ENCODE measurements around the gene SIRPA.
"Not testable (repeated sequence)": the region's sequence is repeated elsewhere in the genome, so short reads cannot be mapped to it uniquely, and the experiment has no call there.

Gene SIRPA

GRCh38 chr20:1907586-1907985 is 12.4 kb downstream of the SIRPA start:
- no peak for DNase-seq (ENCODE audit: low spot score)

- DNase-seq (ENCODE audit: low spot score): no peak
Observed at GRCh38 chr20:1908191-1908590, 13.0 kb downstream of the SIRPA start.

- no peak for DNase-seq (ENCODE audit: low spot score)
Observed at GRCh38 chr20:1909097-1909496, 13.9 kb downstream of the SIRPA start.

GRCh38 chr20:1911536-1911935 is 16.3 kb downstream of the SIRPA start:
- no peak for DNase-seq (ENCODE audit: low spot score)

GRCh38 chr20:1912053-1912452 is 16.8 kb downstream of the SIRPA start:
- no peak for DNase-seq (ENCODE audit: low spot score)

GRCh38 chr20:1912646-1913045 is 17.4 kb downstream of the SIRPA start:
- DNase-seq (ENCODE audit: low spot score): no peak

GRCh38 chr20:1915233-1915632 is 20.0 kb downstream of the SIRPA start:
- DNase-seq (ENCODE audit: low spot score): not testable (repeated sequence)

GRCh38 chr20:1915725-1916124 is 20.5 kb downstream of the SIRPA start:
- no peak for DNase-seq (ENCODE audit: low spot score)

- DNase-seq (ENCODE audit: low spot score): no peak
Observed at GRCh38 chr20:1917786-1918185, 22.6 kb downstream of the SIRPA start.

- DNase-seq (ENCODE audit: low spot score): no peak
Observed at GRCh38 chr20:1918491-1919165, 23.4 kb downstream of the SIRPA start.

GRCh38 chr20:1920252-1920651 is 25.0 kb downstream of the SIRPA start:
- no peak for DNase-seq (ENCODE audit: low spot score)

- DNase-seq (ENCODE audit: low spot score): no peak
Observed at GRCh38 chr20:1920826-1921225, 25.6 kb downstream of the SIRPA start.

GRCh38 chr20:1921985-1922384 is 26.8 kb downstream of the SIRPA start:
- not testable (repeated sequence) for DNase-seq (ENCODE audit: low spot score)

GRCh38 chr20:1922786-1923185 is 27.6 kb downstream of the SIRPA start:
- DNase-seq (ENCODE audit: low spot score): no peak

- DNase-seq (ENCODE audit: low spot score): no peak
Observed at GRCh38 chr20:1924910-1925861, 30.0 kb downstream of the SIRPA start.

- DNase-seq (ENCODE audit: low spot score): no peak
Observed at GRCh38 chr20:1926237-1926636, 31.0 kb downstream of the SIRPA start.

GRCh38 chr20:1927217-1927616 is 32.0 kb downstream of the SIRPA start:
- peak; percentile 37 for DNase-seq (ENCODE audit: low spot score)

GRCh38 chr20:1928154-1928553 is 32.9 kb downstream of the SIRPA start:
- no peak for DNase-seq (ENCODE audit: low spot score)

GRCh38 chr20:1928782-1929181 is 33.6 kb downstream of the SIRPA start:
- no peak for DNase-seq (ENCODE audit: low spot score)

- no peak for DNase-seq (ENCODE audit: low spot score)
Observed at GRCh38 chr20:1929460-1929859, 34.3 kb downstream of the SIRPA start.

- DNase-seq (ENCODE audit: low spot score): no peak
Observed at GRCh38 chr20:1930165-1930564, 35.0 kb downstream of the SIRPA start.

- DNase-seq (ENCODE audit: low spot score): no peak
Observed at GRCh38 chr20:1931830-1932229, 36.6 kb downstream of the SIRPA start.

- no peak for DNase-seq (ENCODE audit: low spot score)
Observed at GRCh38 chr20:1932971-1933370, 37.8 kb downstream of the SIRPA start.

All from pons (tissue), 1 donor.